Memory B cell (primary cell): ENCODE results near the gene OR5P2.

Experiments
- ATAC-seq: fragments of 150-1000 bp; cut with Tn5 transposase; 2 replicates; pipeline ENCODE4 v1.10.0; 2021; ENCODE audit warnings: low read depth, mild to moderate bottlenecking, moderate library complexity
- DNase-seq, 2 donors: peaks; one replicate each; pipeline ENCODE4 v3.0.0; 2022; ENCODE audit warnings: low spot score in 2 of 2
- H3K27ac Mint-ChIP-seq: one replicate; pipeline ENCODE4 v1.8.0; 2022; ENCODE audit warnings: mild to moderate bottlenecking, moderate library complexity, mixed read lengths
- H3K27me3 Mint-ChIP-seq: one replicate; pipeline ENCODE4 v1.8.0; 2022; ENCODE audit warnings: mixed read lengths
- H3K36me3 Mint-ChIP-seq: one replicate; pipeline ENCODE4 v1.8.0; 2022; ENCODE audit warnings: mild to moderate bottlenecking, mixed read lengths
- H3K4me1 Mint-ChIP-seq: one replicate; pipeline ENCODE4 v1.8.0; 2022; ENCODE audit warnings: mixed read lengths
- H3K4me3 Mint-ChIP-seq: one replicate; pipeline ENCODE4 v1.8.0; 2022; ENCODE audit warnings: mild to moderate bottlenecking, moderate library complexity, mixed read lengths
- H3K9me3 Mint-ChIP-seq: one replicate; pipeline ENCODE4 v1.8.0; 2022; ENCODE audit warnings: mixed read lengths

The OR5P2 gene

DNA sequence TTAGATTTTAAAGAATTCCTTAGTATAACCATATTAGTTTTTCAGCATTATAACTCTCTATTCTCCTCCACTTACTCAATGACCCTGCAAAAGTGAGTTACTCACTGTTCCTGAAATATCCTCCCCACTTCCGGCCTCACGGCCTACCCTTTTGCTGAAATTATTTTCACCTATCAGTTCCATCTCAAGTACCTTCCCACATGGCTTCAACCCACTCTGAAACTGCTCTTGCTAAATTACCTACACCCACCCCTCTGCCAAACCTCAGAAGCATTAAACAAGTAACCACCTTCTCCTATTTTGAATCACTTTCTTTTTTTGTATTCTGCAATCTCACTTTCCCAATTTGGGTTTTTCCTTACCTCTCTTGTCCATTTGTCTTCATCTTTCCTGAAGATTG lies 37.7 kb downstream of the OR5P2 start:
- ATAC-seq, result no peak
- Mint-ChIP-seq H3K27me3 (peaks cover 5% of the 10 kb centered on the region), H3K4me3 (no peak overlapping the region), H3K9me3 (no peaks in the 10 kb centered on the region), H3K4me1 (peaks cover 3% of the 10 kb centered on the region), H3K36me3 (no peaks in the 10 kb centered on the region), H3K27ac (no peak overlapping the region)
- no peak for DNase-seq

DNA sequence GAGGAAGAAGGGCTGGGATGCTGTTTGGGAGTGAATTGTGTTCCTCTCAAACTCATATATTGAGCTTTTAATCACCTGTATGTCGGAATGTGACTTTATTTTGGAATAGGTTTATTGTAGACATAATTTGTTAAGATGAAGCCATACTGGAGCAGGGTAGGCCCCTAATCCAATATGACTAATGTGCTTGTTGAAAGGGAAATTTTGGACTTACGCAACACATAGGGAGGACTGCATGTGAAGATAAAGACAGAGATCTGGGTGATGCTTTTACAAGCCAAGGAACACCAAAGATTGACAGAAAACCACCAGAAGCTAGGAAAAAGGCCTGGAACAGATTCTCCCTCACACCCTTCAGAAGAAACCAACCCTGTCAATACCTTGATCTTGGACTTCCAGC lies 47.3 kb downstream of the OR5P2 start:
- Mint-ChIP-seq H3K9me3 (no peaks in the 10 kb centered on the region), H3K27ac (no peak overlapping the region), H3K27me3 (peaks cover 10% of the 10 kb centered on the region), H3K4me3 (no peak overlapping the region), H3K36me3 (no peaks in the 10 kb centered on the region), H3K4me1 (no peaks in the 10 kb centered on the region)
- DNase-seq (no peak), ATAC-seq (no peak)
